ENCODE results near the gene TMEM140. TPM values are rescaled to one million over a fixed set of nuclear protein-coding genes. Genes with fewer than 3 reads are reported as not detected.
A peak's percentile ranks its signal among the peaks of the same experiment; 100 is the strongest.

The TMEM140 gene
- total and polyA plus RNA-seq, 2 of the 13 experiments (the other 11 are each of a cell fraction or from before 2014, with no cell fraction given), result 9.2 to 21.7 TPM

- TF ChIP-seq DNMT1 (CRISPR knock-in tag; IDR thresholded peaks at IDR 0.05) (no peak), ZNF556 (CRISPR knock-in tag; IDR thresholded peaks at IDR 0.05; ENCODE audit: borderline replicate concordance) (0 out of 2 replicates have a peak, but pooled peaks have one; percentile 25), ZNF703 (CRISPR knock-in tag; IDR thresholded peaks at IDR 0.05; ENCODE audit: borderline replicate concordance) (no peak), YEATS2 (CRISPR knock-in tag; IDR thresholded peaks at IDR 0.05; ENCODE audit: borderline replicate concordance) (peak; percentile 2; the same call in 1 of the 2 replicates), ZBTB40 (IDR thresholded peaks at IDR 0.05) (no peak), ZBTB40 (CRISPR knock-in tag; IDR thresholded peaks at IDR 0.05) (no peak; the same call in 1 of the 2 replicates), ZBTB10 (CRISPR knock-in tag; IDR thresholded peaks at IDR 0.05; ENCODE audit: borderline replicate concordance) (no peak), IKZF1 (IDR thresholded peaks at IDR 0.05) (no peak), ZBTB3 (CRISPR knock-in tag; IDR thresholded peaks at IDR 0.05; ENCODE audit: borderline replicate concordance, low read depth) (no peak), NCOA1 (CRISPR knock-in tag; IDR thresholded peaks at IDR 0.05) (no peak), SETDB1 (CRISPR knock-in tag; IDR thresholded peaks at IDR 0.05; ENCODE audit: borderline replicate concordance) (no peak), ZNF337 (CRISPR knock-in tag; IDR thresholded peaks at IDR 0.05; ENCODE audit: borderline replicate concordance, low read depth) (no peak), XRCC5 (optimal IDR thresholded peaks at IDR 0.05; ENCODE audit: low read length) (no peak)
Measured at GRCh38 chr7:135147899-135148721, at the start of gene TMEM140 (continued).
